Right cardiac atrium (tissue), 5 donors: Measurements from ENCODE around the gene SIX3. TPM values are rescaled to one million over a fixed set of nuclear protein-coding genes. Genes with fewer than 3 reads are reported as not detected.

Experiments
- ATAC-seq, 2 donors: fragments of 200-7000 bp; cut with Tn5 transposase; one replicate each; pipeline versions ENCODE4 v1.8.0 to v1.9.1; 2020; ENCODE audit warnings: moderate library complexity in 2 of 2, mild to moderate bottlenecking in 1 of 2
- DNase-seq, 3 donors: peaks; one replicate each; pipeline ENCODE4 v3.0.0-alpha.2; 2020
- H3K27ac ChIP-seq: one replicate; pipeline ENCODE4 v1.5.1; 2013; ENCODE audit warnings: mild to moderate bottlenecking, low read length, control low read depth, moderate library complexity
- H3K27me3 ChIP-seq: one replicate; pipeline ENCODE4 v1.6.1; 2013; ENCODE audit not compliant: control insufficient read depth, insufficient read depth
- H3K4me1 ChIP-seq: one replicate; pipeline ENCODE4 v1.6.1; 2013; ENCODE audit warnings: low read length; ENCODE audit not compliant: control insufficient read depth, insufficient read depth
- H3K4me3 ChIP-seq: one replicate; pipeline ENCODE4 v1.5.1; 2013; ENCODE audit warnings: low read length, control low read depth
- H3K9me3 ChIP-seq: one replicate; pipeline ENCODE4 v1.6.1; 2013; ENCODE audit warnings: low read length; ENCODE audit not compliant: control insufficient read depth
- WGBS: extraction: QIAGEN DNeasy Blood & Tissue Kit; methylation state at CpG from one replicate; pipeline ENCODE4 v1.1.7; 2013; 5-methylcytosine and 5-hydroxymethylcytosine counted together
- intact Hi-C, 4 donors: fragments of 100-400 bp; cut with DNase I; formaldehyde crosslinking; loops; one replicate each; pipeline versions ENCODE4 v1.11.0 to v1.14.0; 2022 to 2023
- polyA plus RNA-seq: library from polyadenylated mRNA; stranded (reverse); fragments of 200-250 nt; gene quantifications from one replicate; pipeline ENCODE4 v1.2.3, GENCODE V29; 2013
- total RNA-seq, 4 donors: library from RNA; stranded (reverse); fragmentation: NEBNext Ultra II Directional; extraction: Animal tissue kit (Norgen Biotek cat#: 25700); gene quantifications; one replicate each; pipeline ENCODE4 v1.2.1, GENCODE V29; 2021
- donor health status: healthy with polysubstance abuse.
- donor health status: DM: no; HTN: yes; CAD: no.
- donor health status: DM: no; HTN: no; CAD: no.
- donor health status: DM: no; HTN: yes; CAD: no; lungs with severe emphysema.
- donor health status: DM: yes; HTN: yes; CAD: no.

The SIX3 gene
- total and polyA plus RNA-seq, 5 donors, result not detected

DNA sequence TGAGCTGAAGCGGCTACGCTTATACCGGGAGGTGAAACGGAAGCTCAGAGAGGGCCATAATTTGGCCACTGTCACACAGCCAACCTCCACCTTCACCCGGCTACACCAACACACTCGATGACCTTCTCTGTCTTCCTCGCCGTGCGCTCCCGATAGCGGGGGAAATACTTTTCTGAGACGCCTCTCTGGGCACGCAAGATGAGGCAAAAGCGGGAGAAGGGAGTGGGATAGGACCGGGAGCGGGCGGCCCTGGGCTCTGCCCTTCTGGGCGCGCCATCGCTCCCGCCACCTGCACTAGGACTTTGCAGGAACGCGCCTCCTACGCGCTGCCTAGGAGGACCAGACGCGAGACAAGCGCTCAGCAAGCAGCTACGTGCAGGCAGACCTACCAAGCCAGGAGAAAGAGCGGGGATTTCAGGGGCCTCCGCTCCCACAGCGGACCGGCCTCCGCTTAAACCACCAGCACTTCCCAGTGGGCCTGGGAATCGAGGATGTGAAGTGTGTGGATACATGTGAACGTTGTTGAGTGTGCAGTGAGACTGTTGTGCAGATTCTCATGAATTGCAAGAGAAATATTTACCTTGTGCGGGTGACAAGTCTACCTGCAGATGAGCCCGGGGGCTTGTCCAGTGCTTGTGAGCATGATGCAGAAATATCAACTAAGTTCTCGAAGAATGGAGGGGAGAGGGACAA, 11.4 kb downstream of the SIX3 start:
- intact Hi-C loops, result loop anchor here in 3 of 4 donors (10.0 kb wide), 3 partner anchors 558 to 908 kb away; no protein-coding TSS in a partner anchor
- H3K27me3 ChIP-seq, result no peaks in the 10 kb centered on the region
- 8% methylated on average over 39 of the region's 39 CpGs for WGBS

DNA sequence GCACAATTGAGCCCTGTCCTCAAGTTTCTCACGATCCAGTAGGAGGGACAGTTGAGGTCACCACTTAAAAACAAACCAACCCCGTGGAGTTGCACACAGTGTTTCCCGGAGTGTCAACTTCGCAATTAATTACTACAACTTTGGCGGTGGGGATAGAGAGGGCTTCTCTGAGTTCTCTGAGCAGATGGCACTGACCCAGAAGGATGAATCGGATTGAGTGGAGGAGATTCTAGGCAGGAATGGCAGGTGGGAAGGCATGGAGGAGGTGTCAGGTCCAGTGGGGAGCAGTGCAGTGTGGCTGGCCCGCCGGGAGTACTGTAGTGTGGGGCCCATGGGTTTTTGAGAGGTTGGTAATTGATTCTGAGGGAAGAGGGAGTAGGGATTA, 12.0 kb downstream of the SIX3 start:
- H3K9me3 ChIP-seq, result no peaks in the 10 kb centered on the region
- WGBS, result 23% methylated on average over 8 of the region's 8 CpGs
- intact Hi-C loops, result loop anchor here in 3 of 4 donors (10.0 kb wide), 3 partner anchors 559 to 909 kb away; no protein-coding TSS in a partner anchor
- no peak overlapping the region for H3K4me3 ChIP-seq
- H3K4me1 ChIP-seq, result no peaks in the 10 kb centered on the region
- ATAC-seq, result no peak
- no peaks in the 10 kb centered on the region for H3K27me3 ChIP-seq
- no peak for DNase-seq
- no peak overlapping the region for H3K27ac ChIP-seq

More for the DNA sequence above, 11.4 kb downstream of the SIX3 start:
- Histone ChIP-seq H3K27ac (no peak overlapping the region), H3K4me3 (peak overlapping the region; percentile 41), H3K9me3 (no peaks in the 10 kb centered on the region), H3K4me1 (no peaks in the 10 kb centered on the region)
- no peak for DNase-seq
- ATAC-seq, result no peak

DNA sequence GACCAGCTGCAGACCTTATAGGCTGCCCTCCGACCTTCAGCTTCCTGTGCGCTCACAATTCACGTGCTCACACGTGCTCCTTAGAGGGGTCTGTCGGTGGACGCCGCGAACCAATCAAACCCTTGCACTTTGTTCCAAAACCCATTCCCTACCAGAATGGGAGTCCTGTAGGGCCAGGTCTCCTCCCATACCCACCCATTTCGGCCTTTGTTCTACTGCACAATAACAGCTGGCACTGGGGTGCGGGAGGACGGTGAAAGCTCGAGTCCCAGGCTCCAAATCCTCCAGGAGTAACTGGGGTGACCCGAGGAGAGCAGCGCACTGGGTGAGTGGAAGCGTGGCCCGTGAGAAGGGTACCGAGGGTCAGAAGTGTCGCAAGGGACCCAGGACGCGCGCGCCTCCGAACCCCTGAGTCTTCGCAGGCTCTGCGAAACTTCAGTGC, 13.0 kb downstream of the SIX3 start:
- intact Hi-C loops, result loop anchor here in 3 of 4 donors (10.0 kb wide), 3 partner anchors 560 to 910 kb away; no protein-coding TSS in a partner anchor
- DNase-seq (no peak), ATAC-seq (no peak)
- WGBS, result 9% methylated on average over 25 of the region's 25 CpGs
- Histone ChIP-seq H3K27me3 (no peaks in the 10 kb centered on the region), H3K4me3 (no peak overlapping the region), H3K9me3 (no peaks in the 10 kb centered on the region), H3K4me1 (no peaks in the 10 kb centered on the region), H3K27ac (no peak overlapping the region)

DNA sequence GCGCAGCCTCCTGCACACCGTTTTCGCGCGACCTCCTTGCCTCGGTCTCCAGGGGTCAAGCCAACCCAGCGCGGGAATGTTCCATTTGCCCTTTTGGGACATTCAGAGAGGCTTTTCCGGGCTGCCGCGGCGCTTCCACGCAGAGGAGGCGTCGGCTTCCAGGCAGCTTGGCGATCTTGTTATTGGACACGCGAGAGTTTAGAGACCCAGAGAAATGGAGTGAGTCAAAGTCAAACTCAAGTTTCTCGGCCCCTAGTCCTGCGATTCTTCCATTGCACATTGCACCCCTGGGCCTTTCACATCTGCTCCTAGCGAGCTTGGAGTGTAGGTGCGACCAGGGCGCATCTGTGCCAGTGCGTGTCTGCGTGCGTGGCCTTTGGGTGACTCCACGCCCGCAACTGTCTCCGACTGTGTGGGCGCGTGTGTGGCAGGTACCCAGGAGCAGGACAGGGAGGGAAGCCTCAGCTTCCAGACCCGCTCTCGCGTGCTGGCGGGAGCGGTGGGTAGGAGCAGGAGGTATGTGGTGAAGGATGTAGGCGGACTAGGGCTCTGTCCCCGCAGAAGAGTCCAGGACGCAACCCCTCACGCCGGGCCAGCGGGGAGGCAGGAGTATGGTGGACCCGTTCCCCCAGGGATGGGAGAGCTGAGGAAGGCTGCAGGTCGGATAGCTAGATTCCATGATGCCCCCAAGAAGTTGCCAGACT, 13.5 kb downstream of the SIX3 start:
- DNase-seq (no peak), ATAC-seq (peak in 1 of 2 donors; percentile 5)
- H3K27ac ChIP-seq, result no peak overlapping the region
- H3K27me3 ChIP-seq, result no peaks in the 10 kb centered on the region
- intact Hi-C loops, result loop anchor here in 3 of 4 donors (5.0 to 10.0 kb wide), 6 partner anchors 473 to 913 kb away; no protein-coding TSS in a partner anchor
- no peaks in the 10 kb centered on the region for H3K9me3 ChIP-seq
- H3K4me3 ChIP-seq, result no peak overlapping the region
- 4% methylated on average over 44 of the region's 44 CpGs for WGBS
- H3K4me1 ChIP-seq, result no peaks in the 10 kb centered on the region

DNA sequence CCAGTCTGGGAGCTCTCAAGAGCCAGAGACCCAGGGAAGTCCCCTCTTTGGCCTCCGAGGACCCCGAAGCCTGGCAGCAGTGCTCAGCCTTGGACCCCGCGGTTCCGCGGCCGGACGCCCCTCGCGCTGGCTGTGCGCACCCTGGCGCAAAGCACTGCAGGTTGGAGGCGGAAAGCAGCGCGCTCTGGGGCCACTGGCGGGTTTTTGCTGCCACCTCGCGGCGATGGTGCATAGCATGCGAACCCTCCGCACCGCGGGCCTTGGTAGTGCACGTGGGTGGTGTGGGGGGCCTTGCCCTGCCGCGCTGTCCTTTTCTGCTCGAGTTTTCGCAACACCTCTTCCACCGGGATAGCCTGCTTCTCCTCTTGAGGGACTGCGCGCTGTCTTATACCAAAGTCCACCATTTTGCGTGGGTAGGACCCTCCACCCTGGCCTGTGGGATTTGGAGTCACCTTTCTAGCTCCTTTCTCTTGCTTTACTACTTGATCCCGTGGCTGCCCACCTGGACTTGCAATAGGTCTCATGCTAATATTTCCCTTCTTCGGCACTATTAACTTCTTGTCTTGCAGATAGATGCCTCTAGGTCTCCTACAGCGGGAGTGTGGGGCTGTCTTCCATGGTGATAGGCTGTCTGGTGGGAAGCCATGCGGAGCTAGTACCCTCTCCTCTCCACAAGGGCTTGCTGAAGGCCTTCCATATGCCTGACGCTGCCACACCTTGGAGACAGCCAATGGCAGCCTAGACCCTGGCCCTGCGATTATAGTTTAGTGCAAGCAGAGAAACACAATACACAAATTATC, 14.3 kb downstream of the SIX3 start:
- no peak overlapping the region for H3K4me3 ChIP-seq
- 7% methylated on average over 38 of the region's 38 CpGs for WGBS

DNA sequence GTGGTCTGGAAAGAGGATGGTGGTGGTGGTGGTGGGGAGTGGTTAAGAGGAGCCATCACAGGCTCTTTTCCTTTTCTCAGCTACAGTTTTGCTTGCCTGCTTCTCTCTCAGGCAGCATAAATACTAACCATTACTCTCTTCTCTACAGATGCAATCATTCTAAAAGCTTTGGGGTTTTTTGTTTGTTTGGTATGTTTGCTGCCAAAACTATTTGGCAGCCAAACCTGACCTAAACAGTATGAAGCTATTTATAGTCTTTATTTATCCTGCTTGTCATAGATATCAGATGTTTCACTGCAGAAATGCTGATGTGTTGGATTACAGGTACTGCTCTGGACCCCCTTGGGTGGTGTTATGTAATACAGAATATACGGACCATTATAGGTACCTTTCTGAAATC, 15.3 kb downstream of the SIX3 start:
- WGBS, result 51% methylated on average over 1 of the region's 1 CpG
- H3K27ac ChIP-seq, result no peak overlapping the region
- H3K27me3 ChIP-seq, result no peaks in the 10 kb centered on the region
- H3K9me3 ChIP-seq, result no peaks in the 10 kb centered on the region
- H3K4me1 ChIP-seq, result no peaks in the 10 kb centered on the region
- ATAC-seq, result no peak
- intact Hi-C loops, result loop anchor here in 3 of 4 donors (5.0 to 10.0 kb wide), 6 partner anchors 475 to 915 kb away; no protein-coding TSS in a partner anchor
- no peak for DNase-seq
- H3K4me3 ChIP-seq, result no peak overlapping the region

More for the DNA sequence above, 14.3 kb downstream of the SIX3 start:
- H3K4me1 ChIP-seq, result no peaks in the 10 kb centered on the region
- H3K27me3 ChIP-seq, result no peaks in the 10 kb centered on the region
- peak; percentile 79 to 86 for ATAC-seq
- intact Hi-C loops, result loop anchor here in 3 of 4 donors (5.0 to 10.0 kb wide), 6 partner anchors 473 to 913 kb away; no protein-coding TSS in a partner anchor
- no peak overlapping the region for H3K27ac ChIP-seq
- no peaks in the 10 kb centered on the region for H3K9me3 ChIP-seq
- DNase-seq, result peak; percentile 70 to 88 (median 84)

DNA sequence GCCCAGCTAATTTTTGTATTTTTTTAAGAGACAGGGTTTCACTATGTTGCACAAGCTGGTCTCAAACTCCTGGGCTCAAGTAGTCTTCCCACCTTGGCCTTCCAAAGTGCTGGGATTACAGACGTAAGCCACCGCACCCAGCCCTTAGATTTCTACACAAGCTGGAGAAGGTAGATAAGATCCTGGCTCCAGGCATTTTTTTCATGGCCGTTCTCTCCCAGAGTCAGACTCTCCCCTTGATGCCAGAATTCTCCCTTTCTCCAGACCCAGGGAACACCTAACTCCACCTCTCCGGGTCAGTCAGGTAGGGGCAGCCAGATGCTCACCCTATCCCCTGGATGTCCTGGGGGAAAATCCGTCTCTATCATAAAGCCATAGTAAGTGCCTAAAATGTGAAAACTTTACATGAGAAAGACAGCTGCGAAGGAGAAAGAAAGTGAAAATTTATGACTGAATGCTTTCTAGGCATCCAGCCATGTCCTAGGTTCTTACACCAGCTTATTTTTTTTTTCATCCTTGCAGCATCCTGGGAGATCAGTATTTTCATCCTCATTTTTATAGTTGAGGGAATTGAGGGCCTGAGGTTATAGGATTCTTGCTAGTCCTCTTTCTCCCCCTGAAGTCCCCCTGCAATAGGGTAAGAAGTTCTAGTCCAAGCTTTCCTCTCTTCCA, 16.3 kb downstream of the SIX3 start:
- 75% methylated on average over 6 of the region's 6 CpGs for WGBS
- intact Hi-C loops, result loop anchor here in 3 of 4 donors (5.0 to 10.0 kb wide), 6 partner anchors 475 to 915 kb away; no protein-coding TSS in a partner anchor
- Histone ChIP-seq H3K27me3 (no peaks in the 10 kb centered on the region), H3K27ac (no peak overlapping the region), H3K4me3 (no peak overlapping the region), H3K4me1 (no peaks in the 10 kb centered on the region), H3K9me3 (no peaks in the 10 kb centered on the region)
- DNase-seq (no peak), ATAC-seq (no peak)

DNA sequence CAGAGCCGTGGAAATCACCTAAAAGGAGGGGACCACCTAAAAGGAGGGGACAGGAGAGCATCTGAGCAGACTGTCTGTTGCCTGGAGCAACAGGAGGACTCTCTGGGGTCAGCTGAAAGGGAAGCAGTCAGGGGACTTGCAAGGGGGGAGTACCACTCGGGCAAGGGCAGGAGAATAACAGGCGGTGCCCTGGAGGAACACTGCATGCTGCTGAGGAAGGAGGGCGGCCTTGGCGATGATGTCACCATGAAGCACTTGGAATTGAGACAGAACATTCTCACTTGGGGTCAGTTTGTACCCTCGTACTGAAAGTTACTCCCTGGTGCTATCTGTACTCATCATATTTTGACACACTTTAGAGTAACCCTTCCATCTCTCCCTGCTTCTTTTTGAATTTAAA, 18.4 kb downstream of the SIX3 start:
- DNase-seq (no peak), ATAC-seq (no peak)
- 65% methylated on average over 6 of the region's 6 CpGs for WGBS
- no peaks in the 10 kb centered on the region for H3K27me3 ChIP-seq
- H3K4me1 ChIP-seq, result no peaks in the 10 kb centered on the region
- H3K27ac ChIP-seq, result no peak overlapping the region
- no peak overlapping the region for H3K4me3 ChIP-seq
- H3K9me3 ChIP-seq, result no peaks in the 10 kb centered on the region
- intact Hi-C loops, result loop anchor here in 3 of 4 donors (5.0 to 10.0 kb wide), 6 partner anchors 478 to 918 kb away; no protein-coding TSS in a partner anchor

DNA sequence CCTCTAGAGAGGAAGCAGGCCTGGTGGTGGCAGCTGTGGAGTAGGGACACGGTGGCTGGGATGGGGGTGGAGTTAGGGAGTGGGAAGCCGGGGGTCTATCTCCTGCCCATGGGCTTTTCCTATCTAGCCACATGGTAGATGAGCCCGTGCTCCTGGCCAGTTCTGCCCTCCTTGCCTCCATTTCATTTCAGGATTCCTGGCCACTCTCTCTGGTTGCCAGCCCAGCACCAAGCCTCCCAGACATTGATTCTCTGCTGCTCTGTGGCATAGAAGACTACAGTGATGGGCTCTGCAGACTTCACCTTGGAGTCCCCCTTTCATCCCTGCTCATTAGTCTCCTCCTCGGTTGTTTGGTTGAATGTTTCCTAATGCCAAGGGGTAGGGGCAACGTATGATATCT, 19.4 kb downstream of the SIX3 start:
- DNase-seq (no peak), ATAC-seq (no peak)
- Histone ChIP-seq H3K4me3 (no peak overlapping the region), H3K27me3 (no peaks in the 10 kb centered on the region), H3K9me3 (no peaks in the 10 kb centered on the region), H3K4me1 (no peaks in the 10 kb centered on the region), H3K27ac (no peak overlapping the region)
- 73% methylated on average over 5 of the region's 5 CpGs for WGBS
- intact Hi-C loops, result no loop called here

DNA sequence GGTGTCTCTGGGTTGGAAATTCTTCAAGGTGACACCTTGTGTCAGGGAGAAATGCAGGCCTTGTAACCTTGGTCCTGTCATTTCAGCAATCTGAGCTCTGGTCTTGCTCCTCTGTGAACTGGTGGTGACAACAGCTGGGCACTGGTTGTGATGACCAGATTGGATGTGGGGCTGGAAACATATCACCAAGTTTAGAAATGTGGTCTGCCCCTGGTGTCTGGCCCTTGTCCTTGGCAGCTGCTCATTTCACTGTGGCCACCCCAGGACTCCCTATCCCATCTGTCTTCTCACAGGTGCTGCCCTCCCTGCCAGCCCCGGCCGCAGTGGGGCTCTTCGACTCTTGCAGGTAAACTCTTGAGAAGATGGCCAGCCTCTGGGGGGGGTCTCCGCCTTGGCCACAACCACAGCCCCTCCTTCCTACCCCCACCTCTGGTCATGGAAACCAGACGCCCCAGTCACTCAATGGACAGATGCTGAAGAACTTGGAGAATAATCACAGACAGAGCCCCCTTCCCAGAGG, 20.7 kb downstream of the SIX3 start:
- intact Hi-C loops, result no loop called here
- Histone ChIP-seq H3K4me1 (no peaks in the 10 kb centered on the region), H3K4me3 (no peak overlapping the region), H3K27me3 (no peaks in the 10 kb centered on the region), H3K27ac (no peak overlapping the region), H3K9me3 (no peaks in the 10 kb centered on the region)
- DNase-seq (no peak), ATAC-seq (no peak)
- 82% methylated on average over 5 of the region's 5 CpGs for WGBS
